NCI-H2227 (cell line): ENCODE results near the gene ETS1.

ENCODE experiments used
- DNase-seq: peaks from one replicate; lab custom pipeline; 2025; ENCODE audit not compliant: unreplicated experiment; lab: John Stamatoyannopoulos, UW

ETS1 gene

DNA sequence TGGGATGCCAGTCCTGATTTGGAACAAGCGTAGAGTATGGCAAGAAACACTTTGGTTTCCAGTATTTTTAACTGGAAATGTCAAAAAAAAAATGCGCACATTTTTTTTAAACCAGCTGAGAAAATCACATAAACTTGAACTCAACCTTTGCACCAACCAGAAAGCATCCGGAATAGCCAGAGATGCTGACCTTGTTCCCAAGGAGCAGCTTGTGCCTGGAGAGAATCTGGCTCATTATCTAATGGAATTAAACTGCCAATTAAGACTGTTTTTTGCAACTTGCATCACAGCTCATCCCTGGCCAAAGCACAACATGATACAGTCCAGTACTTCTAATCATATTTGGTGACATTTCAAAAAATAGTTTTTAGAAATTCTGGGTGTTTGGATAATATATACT lies 8.4 kb upstream of the ETS1 start:
- DNase-seq: no peak

DNA sequence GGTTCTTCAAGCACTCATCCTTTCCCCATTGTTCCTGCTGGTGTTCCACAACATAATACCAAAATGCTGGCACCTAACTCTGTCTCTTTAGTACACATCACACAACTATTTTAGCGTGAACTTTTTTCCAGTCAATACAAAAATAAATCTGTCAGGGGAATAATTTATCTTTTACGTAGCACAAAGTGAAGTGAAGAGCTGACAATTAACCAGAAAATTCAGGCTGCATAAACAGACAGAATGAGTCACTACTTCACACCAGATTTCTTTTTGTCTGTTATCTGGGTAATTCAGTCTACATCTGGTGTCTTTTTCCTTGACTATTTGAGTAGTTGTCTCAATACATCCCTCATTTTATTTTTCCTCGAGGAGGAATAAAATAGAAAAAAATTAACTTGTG lies 7.9 kb upstream of the ETS1 start:
- DNase-seq: no peak

DNA sequence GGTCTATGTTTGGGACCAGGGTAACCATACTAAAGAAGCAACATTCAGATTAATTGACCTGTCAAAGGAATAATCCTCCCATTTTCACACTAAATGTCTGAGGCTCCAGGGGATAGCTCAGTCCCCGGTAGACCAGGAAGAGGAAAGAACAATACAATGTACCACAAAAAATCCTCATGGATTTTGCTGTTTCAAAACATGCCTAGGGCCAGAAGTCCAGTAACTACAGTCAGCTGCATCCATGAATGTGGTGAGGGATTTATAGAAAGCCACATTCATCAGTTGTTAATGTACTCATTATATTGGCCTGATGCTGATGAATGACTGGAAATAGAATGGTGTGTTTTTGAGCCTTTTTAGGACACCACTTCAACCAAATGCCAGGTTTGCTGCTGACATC lies 6.9 kb upstream of the ETS1 start:
- DNase-seq: no peak

DNA sequence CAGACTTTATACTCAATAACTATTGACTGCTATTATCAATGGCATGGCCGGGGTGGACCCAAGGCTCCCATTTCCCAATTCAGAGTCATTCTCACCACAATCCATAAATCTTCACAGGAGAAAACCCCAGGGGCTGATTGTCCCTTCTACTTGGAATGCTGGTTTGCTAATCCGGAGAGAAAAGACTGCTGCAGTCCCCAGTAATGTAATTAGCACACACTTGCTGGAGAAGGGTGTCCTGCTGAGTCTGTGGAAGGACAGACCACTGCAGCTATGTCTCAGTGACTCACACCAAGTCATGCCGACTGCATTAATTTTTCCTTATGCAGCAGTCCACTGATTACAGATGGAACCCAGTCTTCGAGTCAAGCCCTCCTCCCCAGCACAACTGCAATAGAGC lies 5.9 kb upstream of the ETS1 start:
- no peak for DNase-seq

GRCh38 chr11:128592454-128592853 lies 5.1 kb upstream of the ETS1 start:
- DNase-seq: no peak

GRCh38 chr11:128590587-128590986 lies 3.2 kb upstream of the ETS1 start:
- no peak for DNase-seq

- DNase-seq: no peak
Measured at GRCh38 chr11:128589998-128590397, 2.6 kb upstream of the ETS1 start.

DNA sequence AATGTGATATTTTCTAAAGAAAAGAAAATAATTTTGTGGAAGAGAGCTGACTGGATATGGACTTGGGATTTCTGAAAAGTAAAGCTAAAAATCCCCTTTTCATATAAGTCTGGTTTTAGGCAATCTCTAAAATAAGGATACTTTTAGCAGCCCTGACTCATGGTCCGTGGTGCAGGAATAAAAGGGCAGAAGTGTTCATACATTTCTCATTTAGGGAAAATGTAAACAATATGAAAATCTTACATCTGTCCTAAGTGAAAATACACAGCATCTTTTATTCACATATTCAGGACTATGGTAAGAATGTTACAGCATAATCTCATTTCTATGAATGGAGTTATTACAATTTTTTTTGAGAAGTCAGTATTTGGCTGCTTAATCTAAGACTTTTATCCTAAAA lies 735 bp upstream of the ETS1 start:
- no peak for DNase-seq

- no peak for DNase-seq
Measured at GRCh38 chr11:128586689-128587088, 669 bp downstream of the ETS1 start.

DNA sequence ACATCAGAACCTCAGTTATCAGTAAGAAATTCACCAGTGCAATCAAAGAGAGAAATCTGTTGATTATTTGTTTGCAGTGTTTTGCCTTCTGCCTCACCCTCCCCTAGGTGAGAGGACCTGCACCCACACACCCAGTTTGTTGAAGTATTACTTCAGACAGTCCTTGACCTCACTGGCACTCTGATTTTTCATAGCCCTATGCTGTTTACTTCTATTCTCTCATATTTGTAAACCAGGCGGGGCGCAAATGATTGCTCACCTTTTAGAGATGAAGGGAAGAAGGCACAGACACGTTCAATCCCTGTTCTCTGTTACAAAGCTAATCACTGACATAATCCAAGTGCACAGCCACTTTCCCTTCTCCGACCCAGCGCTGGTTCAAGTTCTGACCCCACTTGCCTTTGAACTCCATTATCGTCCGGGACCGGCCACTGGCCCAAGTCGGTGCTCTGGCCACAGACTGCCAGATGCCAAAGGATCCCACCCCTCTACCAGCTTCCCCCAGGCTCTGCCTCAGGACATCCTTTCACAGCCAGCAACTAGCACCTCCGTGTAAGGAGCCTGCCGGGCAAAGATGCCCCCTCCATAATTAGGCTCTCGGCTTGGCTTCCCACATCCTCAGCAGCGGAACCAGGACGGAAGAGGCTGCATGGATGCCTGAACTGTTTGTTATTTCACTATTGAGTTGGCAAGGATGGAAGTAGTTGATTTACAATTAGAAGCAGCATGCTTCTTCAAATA lies 1.7 kb downstream of the ETS1 start:
- DNase-seq: no peak

DNA sequence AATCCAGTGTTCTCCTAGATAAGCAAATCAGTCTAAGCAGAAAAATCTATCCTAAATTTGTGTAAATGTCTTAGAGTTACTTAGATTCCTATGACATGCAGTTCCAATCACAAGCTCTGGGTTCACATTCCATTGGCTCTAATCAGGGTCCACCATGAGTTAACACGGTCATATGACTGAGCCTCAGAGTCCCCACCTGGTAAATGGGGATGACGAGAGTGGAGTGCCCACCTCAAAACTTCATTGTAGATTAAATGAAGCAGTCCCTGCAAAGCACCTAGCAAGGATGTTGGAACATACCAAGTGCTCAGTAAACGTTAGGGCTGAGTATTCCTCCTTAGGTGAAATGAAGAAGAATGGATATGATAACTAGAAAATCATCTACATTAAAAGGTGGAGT lies 3.1 kb downstream of the ETS1 start:
- no peak for DNase-seq

GRCh38 chr11:128582496-128583366 lies 4.6 kb downstream of the ETS1 start:
- no peak for DNase-seq

DNA sequence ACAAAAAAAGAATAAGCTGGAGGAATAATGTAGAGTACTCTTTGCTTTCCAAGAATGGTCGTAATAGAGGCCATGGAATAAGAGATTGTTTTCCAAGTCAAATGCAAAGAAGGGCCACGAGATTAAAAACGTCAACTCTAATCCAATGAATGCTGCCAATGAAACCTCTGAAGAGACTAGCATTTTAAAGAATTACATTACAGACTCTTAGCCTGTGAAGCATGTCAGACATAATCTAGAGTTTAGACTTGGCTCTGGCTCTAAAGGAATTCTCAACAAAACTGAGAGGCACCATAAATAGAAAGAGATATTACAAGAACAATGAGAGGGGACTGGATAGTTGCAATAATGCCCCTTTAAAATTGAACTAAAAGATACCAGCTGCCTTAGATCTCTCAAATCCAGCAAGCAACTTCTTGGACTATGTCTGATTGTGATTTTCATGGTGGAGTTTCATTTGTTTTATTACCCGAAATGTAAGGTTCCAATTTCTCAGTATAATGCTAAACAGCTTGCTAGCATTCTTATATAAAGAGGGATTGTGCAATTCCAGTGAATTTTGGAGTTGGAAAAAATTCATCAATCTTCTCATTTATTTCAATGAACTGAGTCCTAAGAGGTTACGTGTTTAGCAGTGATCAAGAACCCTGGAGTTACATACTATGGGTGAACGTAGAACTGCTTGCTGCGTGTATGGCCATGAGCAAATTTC lies 5.6 kb downstream of the ETS1 start:
- no peak for DNase-seq

GRCh38 chr11:128580612-128581011 lies 6.7 kb downstream of the ETS1 start:
- DNase-seq: no peak

DNA sequence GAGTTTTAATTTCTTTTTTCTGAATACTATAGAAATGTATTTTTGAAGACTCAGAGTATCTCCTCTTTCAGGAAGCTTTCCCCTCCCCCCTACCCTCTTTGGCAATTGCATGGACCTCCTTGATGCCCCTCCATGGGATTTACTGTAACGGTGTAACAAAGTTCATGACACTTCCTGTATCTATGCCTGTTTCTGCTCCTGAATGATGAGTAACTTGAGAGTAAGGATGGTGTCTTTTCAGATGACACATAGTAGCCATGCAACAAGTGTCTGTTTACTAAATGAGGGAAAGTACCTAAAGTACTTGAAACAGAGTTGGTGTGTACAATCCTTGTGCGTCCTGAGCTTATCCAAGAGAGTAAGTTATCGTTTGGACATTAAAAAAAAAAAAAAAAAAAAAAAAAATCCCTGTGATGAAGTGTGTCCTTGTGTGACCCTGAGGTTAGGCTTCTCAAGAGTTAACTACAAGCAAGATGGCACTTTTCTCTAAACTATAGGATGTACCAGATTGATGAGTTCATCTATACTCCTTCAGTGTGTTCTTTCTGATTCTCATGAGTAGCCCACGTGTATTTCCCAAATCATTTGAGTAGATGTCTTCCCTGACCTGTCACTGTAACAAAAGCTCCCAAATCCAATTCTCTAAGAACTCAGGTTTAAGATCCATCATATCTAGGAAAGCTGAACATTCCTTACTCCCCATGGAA lies 7.4 kb downstream of the ETS1 start:
- no peak for DNase-seq

DNA sequence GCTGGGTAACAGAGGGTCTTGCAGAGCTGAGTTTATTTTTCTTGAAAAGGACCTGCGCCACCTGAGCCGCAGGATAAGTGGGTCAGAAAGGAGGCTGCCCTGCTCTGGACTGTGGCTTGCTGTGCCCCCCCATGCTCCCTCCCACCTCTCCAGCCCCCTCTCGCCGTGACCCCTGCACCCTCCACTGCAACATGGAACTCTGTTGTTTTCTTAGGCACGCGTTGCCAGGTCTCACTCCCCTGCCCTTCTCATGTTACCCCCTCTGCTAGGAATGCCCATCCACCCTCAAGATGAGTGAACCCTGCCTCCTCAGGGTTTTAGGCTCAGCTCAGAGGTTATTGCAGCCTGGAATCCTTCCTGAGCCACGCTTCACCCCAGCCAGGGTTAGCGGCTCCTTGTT lies 10.8 kb downstream of the ETS1 start:
- DNase-seq: no peak

DNA sequence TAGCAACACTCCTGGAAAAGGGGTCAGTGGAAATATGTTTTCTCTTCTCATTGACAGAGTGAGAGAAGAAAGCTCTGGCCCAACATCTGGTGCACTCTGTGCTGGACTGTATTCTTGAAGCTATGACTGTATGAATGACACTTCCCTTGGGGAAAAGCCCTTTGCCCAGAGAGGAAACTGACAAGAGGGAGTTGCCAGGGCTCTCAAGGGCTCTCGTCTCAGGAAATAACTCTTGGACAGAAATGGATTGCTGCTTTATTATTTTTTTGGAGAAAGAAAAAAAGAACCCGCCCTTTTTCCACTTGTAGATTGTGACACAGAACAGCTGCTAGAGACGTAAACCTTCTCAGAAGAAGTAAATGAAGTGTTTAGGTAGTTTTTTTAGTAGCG lies 11.4 kb downstream of the ETS1 start:
- no peak for DNase-seq

DNA sequence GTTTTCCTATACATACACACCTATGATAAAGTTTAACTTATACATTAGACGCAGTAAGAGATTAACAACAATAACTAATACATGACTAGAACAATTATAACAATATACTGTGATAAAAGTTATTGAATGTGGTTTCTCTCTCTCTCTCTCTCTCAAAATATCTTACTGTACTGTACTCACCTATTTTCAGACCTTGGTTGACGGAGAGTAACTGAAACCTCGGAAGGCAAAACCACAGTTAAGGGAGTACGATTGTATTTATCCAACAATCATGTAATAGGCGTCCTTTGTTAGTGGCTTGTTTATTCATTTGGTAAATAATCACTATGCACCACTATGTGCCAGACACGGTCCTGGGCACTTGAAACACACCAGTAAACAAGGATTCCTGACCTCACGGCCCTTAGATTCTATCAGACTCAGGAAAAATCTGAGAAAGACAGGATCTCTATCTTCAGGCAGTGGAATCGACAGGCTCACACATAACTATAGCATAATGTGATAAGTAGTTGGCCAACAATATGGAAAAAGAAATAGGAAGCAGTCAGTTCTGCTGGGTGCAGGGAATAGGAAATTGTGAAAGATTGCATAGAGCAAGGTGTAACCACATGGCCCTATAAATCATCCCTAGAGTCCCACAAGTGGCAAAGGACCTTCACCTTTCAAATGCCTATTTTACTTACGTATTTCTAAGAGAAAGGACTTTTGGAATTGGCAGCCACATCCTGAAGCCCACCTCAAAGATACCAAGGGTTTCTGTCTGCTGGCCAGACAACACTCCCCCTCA lies 12.0 kb downstream of the ETS1 start:
- no peak for DNase-seq

GRCh38 chr11:128574576-128575011 lies 12.8 kb downstream of the ETS1 start:
- no peak for DNase-seq

DNA sequence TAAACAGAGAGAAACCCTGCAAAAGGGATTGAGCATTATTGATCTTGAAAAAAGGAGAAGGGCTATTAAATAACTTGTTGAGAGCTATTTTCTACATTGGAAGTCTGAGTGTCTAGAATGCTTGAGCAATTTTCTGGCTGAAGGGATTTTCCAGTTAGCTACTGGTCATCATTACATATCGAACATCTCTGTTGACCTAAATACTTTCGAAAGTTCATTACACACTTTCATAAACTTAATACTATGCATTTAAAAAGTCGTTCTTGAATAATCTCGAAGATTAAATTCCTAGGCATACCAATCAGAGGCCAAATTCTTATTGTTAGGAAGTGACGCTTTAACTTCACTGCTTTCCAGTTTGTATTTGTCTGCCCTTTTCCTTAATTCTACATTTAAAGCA lies 13.7 kb downstream of the ETS1 start:
- no peak for DNase-seq
